AG04450 (cell line): ENCODE results near the gene INTS15. TPM values are rescaled to one million over a fixed set of nuclear protein-coding genes. Genes with fewer than 3 reads are reported as not detected.

Source experiments
- CTCF ChIA-PET: fragments of 300-600, 350-600 bp; formaldehyde crosslinking; extraction: SDS; loops from one replicate; lab custom pipeline; 2022; ENCODE audit warnings: antibody characterized with exemption, inconsistent platforms; lab: Charles Lee
- POLR2A ChIA-PET: fragments of 350-600 bp; formaldehyde crosslinking; extraction: SDS; loops from one replicate; lab custom pipeline; 2021; ENCODE audit warnings: antibody characterized with exemption, inconsistent platforms; lab: Yijun Ruan, JAX
- DNase-seq: peaks from one replicate; pipeline ENCODE4 v3.0.0-alpha.2; 2011; ENCODE audit warnings: low read depth, low spot score
- H3K27ac ChIP-seq: one replicate; pipeline ENCODE4 v1.5.1; 2012; ENCODE audit warnings: low read depth, low read length, control low read depth
- H3K27me3 ChIP-seq: one replicate; pipeline ENCODE4 v1.6.0; 2012; ENCODE audit warnings: low read length; ENCODE audit not compliant: control insufficient read depth, insufficient read depth
- H3K4me3 ChIP-seq: 2 replicates; pipeline ENCODE4 v1.5.1; 2011; ENCODE audit warnings: mild to moderate bottlenecking, low read depth, low read length, control low read depth
- H3K9me3 ChIP-seq: 2 replicates; pipeline ENCODE4 v1.5.1; 2012; ENCODE audit warnings: low read length; ENCODE audit not compliant: control insufficient read depth, insufficient read depth
- CTCF ChIP-seq: IDR thresholded peaks from 2 replicates; pipeline ENCODE4 v1.5.1; 2011; ENCODE audit warnings: low read depth, low read length, control low read depth, inconsistent platforms
- polyA plus RNA-seq: library from polyadenylated mRNA; depleted of rRNA; stranded (reverse); fragments of >200 nt; gene quantifications from 2 replicates; pipeline ENCODE4 v1.2.3, GENCODE V29; 2011

The INTS15 gene
- polyA plus RNA-seq, 1 experiment = 17.1 TPM

GRCh38 chr7:6651851-6652445 is 62.1 kb downstream of the INTS15 start:
- no peak for TF ChIP-seq CTCF
- ChIA-PET CTCF (no interaction called here), POLR2A (no interaction called here)
- Histone ChIP-seq H3K9me3 (peaks cover 81% of the 10 kb centered on the region), H3K4me3 (no peak overlapping the region), H3K27me3 (no peaks in the 10 kb centered on the region), H3K27ac (no peak overlapping the region)
- DNase-seq = no peak

DNA sequence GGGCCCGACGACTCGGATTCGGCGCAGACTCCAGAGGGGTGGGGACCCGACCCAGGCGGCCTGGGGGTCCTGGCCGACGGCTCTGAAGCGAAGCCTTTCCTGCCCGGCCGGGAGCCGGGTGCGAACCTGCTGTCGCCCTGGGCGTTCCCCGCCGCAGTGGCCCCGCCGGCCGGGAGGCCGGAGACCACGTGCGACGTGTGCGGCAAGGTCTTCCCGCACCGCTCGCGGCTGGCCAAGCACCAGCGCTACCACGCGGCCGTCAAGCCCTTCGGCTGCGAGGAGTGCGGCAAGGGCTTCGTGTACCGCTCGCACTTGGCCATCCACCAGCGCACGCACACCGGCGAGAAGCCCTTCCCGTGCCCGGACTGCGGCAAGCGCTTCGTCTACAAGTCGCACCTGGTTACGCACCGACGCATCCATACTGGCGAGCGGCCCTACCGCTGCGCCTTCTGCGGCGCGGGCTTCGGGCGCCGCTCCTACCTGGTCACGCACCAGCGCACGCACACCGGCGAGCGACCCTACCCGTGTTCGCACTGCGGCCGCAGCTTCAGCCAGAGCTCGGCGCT is 62.7 kb downstream of the INTS15 start:
- DNase-seq = no peak
- H3K9me3 ChIP-seq = peaks cover 81% of the 10 kb centered on the region
- POLR2A ChIA-PET = no interaction called here
- no peaks in the 10 kb centered on the region for H3K27me3 ChIP-seq
- CTCF ChIA-PET = no interaction called here
- H3K4me3 ChIP-seq = no peak overlapping the region
- H3K27ac ChIP-seq = no peak overlapping the region
- TF ChIP-seq CTCF = no peak

GRCh38 chr7:6653071-6654003 is 63.5 kb downstream of the INTS15 start:
- peaks cover 74% of the 10 kb centered on the region for H3K9me3 ChIP-seq
- ChIA-PET POLR2A (no interaction called here), CTCF (no interaction called here)
- H3K27ac ChIP-seq = no peak overlapping the region
- no peak for TF ChIP-seq CTCF
- DNase-seq = no peak
- H3K27me3 ChIP-seq = no peaks in the 10 kb centered on the region
- H3K4me3 ChIP-seq = no peak overlapping the region

GRCh38 chr7:6654113-6654841 is 64.5 kb downstream of the INTS15 start:
- no peak overlapping the region for H3K27ac ChIP-seq
- CTCF ChIA-PET = no interaction called here
- H3K4me3 ChIP-seq = no peak overlapping the region
- POLR2A ChIA-PET = no interaction called here
- H3K9me3 ChIP-seq = peaks cover 64% of the 10 kb centered on the region
- DNase-seq = no peak
- no peak for TF ChIP-seq CTCF
- H3K27me3 ChIP-seq = no peaks in the 10 kb centered on the region
